HepG2 (cell line): ENCODE data around the gene BTBD19. TPM values are rescaled to one million over a fixed set of nuclear protein-coding genes. Genes with fewer than 3 reads are reported as not detected.

ENCODE experiments used
- DNMT1 ChIP-seq: sonication (generic); formaldehyde crosslinking; IDR thresholded peaks from 2 replicates; pipeline ENCODE4 v1.5.1; 2020; ENCODE audit warnings: mild to moderate bottlenecking, missing genetic modification reagents
- DNMT3B ChIP-seq: conservative IDR thresholded peaks from 2 replicates; pipeline ENCODE4 v1.6.1; 2016; ENCODE audit warnings: missing biosample characterization, control low read depth
- FOXA3 ChIP-seq: IDR thresholded peaks from 2 replicates; pipeline ENCODE4 v1.6.1; 2016; ENCODE audit warnings: missing genetic modification reagents, missing compliant biosample characterization
- KAT8 ChIP-seq: IDR thresholded peaks from 2 replicates; pipeline ENCODE4 v1.6.1; 2016; ENCODE audit warnings: missing genetic modification reagents, missing compliant biosample characterization
- KDM1A ChIP-seq: IDR thresholded peaks from 2 replicates; pipeline ENCODE4 v1.6.1; 2016; ENCODE audit warnings: missing compliant biosample characterization
- MED1 ChIP-seq: sonication (generic); formaldehyde crosslinking; IDR thresholded peaks from 2 replicates; pipeline ENCODE4 v1.4.0; 2020; ENCODE audit warnings: missing genetic modification reagents
- PHF8 ChIP-seq: sonication (generic); formaldehyde crosslinking; IDR thresholded peaks from 2 replicates; pipeline ENCODE4 v1.5.0; 2020; ENCODE audit warnings: missing genetic modification reagents
- SPEN ChIP-seq: sonication (generic); formaldehyde crosslinking; IDR thresholded peaks from 2 replicates; pipeline ENCODE4 v1.5.1; 2020; ENCODE audit warnings: low read depth, mild to moderate bottlenecking, missing genetic modification reagents
- ZFY ChIP-seq: sonication (generic); formaldehyde crosslinking; IDR thresholded peaks from 2 replicates; pipeline ENCODE4 v1.4.0; 2020; ENCODE audit warnings: missing genetic modification reagents
- ZNF577 ChIP-seq: sonication (generic); formaldehyde crosslinking; IDR thresholded peaks from 2 replicates; pipeline ENCODE4 v1.4.0; 2020; ENCODE audit warnings: mild to moderate bottlenecking, low read depth, missing genetic modification reagents, borderline replicate concordance
- ZNF768 ChIP-seq: sonication (generic); formaldehyde crosslinking; IDR thresholded peaks from 2 replicates; pipeline ENCODE4 v1.4.0; 2020; ENCODE audit warnings: missing genetic modification reagents
- ZNF839 ChIP-seq: sonication (generic); formaldehyde crosslinking; IDR thresholded peaks from 2 replicates; pipeline ENCODE4 v1.4.0; 2020; ENCODE audit warnings: missing genetic modification reagents, mild to moderate bottlenecking, borderline replicate concordance
- ZZZ3 ChIP-seq: sonication (generic); formaldehyde crosslinking; IDR thresholded peaks from 2 replicates; pipeline ENCODE4 v1.4.0; 2020; ENCODE audit warnings: missing genetic modification reagents, mild to moderate bottlenecking, borderline replicate concordance
- polyA plus RNA-seq, 8 experiments: library from polyadenylated mRNA; depleted of rRNA in 3 of 8; stranded (reverse) in 7 of 8; unstranded in 1 of 8; fragments of >200 nt; fragmentation: Illumina TruSeq in 4 of 8; extraction: Trizol in 4 of 8; gene quantifications; 2 replicates each; pipeline versions ENCODE4 v1.2.1 to v1.2.3, GENCODE V29; 2011 to 2016; ENCODE audit warnings: low read depth in 4 of 8, missing spikeins in 1 of 8, mixed read lengths in 1 of 8; ENCODE audit not compliant: insufficient read depth in 1 of 8
- total RNA-seq, 5 experiments: library from RNA; depleted of rRNA; stranded (reverse); fragments of >200 nt; fragmentation: Illumina TruSeq; extraction: Trizol; gene quantifications; 2 replicates each; pipeline ENCODE4 v1.2.3, GENCODE V29; 2016; ENCODE audit warnings: low read depth in 1 of 5
- TF ChIP-seq, protein P1 (sequence below): sonication (generic); formaldehyde crosslinking; IDR thresholded peaks from 2 replicates; pipeline ENCODE4 v1.4.0; 2020; ENCODE audit warnings: mild to moderate bottlenecking, missing genetic modification reagents, borderline replicate concordance
- TF ChIP-seq, protein P2 (sequence below): sonication (generic); formaldehyde crosslinking; IDR thresholded peaks from 2 replicates; pipeline ENCODE4 v1.8.1; 2023; ENCODE audit warnings: missing genetic modification reagents, inconsistent platforms, borderline replicate concordance
- TF ChIP-seq, protein P3 (sequence below), 2 experiments: sonication (generic) in 1 of 2; formaldehyde crosslinking in 1 of 2; IDR thresholded peaks; 2 replicates each; pipeline versions ENCODE4 v1.4.0 to v1.6.1; 2018 to 2020; ENCODE audit warnings: missing genetic modification reagents in 2 of 2, borderline replicate concordance in 1 of 2, low read depth in 1 of 2, mild to moderate bottlenecking in 1 of 2, missing biosample characterization in 1 of 2
- TF ChIP-seq, protein P4 (sequence below): sonication (generic); formaldehyde crosslinking; IDR thresholded peaks from 2 replicates; pipeline ENCODE4; 2020; ENCODE audit warnings: missing genetic modification reagents, mild to moderate bottlenecking, borderline replicate concordance

The BTBD19 gene
- total and polyA plus RNA-seq, 2 of the 13 experiments (the other 11 are each of a cell fraction or from before 2014, with no cell fraction given), result 2.7 to 6.7 TPM

DNA sequence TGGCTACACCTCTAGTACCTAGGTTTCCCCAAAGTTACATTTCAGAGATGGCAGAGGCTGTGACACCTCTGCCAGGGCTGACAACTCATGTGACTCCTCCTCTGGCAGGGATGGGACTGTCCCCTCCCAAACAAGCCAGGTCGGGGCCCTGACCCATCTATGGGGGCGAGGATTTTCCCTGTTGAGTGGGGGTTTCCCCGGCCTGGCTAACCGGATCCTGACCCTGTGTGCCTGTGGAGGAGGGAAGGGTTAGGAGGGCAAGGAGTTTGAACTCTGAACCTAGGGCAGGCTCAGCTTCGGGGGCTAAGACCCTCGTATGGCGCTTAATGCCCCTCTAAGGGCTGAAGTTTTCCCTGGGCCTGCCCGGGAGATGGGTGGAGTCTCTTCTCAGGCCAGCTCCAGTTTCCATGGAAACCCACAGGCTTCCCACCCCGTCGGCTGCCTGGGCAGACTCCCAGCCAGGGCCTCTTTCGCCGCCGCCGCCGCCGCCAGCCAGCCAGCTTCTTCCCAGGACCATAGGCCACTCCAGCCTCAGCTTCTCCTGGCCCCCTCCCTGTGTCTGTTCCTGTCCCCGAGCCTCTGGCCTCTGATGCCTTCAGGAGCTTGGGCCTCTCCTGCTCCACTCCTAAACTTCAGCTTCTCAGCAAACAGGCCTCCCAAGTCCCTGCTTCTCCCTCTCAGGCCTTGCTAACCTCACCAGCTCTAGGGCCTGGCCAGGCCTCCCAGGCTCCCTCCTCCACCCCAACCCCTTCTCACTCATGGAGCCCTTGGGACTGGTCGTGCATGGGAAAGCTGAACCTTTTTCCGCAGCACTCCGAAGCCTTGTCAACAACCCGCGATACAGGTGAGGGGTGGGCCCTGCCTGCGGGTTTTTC is at the start of gene BTBD19 (continued):
- TF ChIP-seq, protein P1, sequence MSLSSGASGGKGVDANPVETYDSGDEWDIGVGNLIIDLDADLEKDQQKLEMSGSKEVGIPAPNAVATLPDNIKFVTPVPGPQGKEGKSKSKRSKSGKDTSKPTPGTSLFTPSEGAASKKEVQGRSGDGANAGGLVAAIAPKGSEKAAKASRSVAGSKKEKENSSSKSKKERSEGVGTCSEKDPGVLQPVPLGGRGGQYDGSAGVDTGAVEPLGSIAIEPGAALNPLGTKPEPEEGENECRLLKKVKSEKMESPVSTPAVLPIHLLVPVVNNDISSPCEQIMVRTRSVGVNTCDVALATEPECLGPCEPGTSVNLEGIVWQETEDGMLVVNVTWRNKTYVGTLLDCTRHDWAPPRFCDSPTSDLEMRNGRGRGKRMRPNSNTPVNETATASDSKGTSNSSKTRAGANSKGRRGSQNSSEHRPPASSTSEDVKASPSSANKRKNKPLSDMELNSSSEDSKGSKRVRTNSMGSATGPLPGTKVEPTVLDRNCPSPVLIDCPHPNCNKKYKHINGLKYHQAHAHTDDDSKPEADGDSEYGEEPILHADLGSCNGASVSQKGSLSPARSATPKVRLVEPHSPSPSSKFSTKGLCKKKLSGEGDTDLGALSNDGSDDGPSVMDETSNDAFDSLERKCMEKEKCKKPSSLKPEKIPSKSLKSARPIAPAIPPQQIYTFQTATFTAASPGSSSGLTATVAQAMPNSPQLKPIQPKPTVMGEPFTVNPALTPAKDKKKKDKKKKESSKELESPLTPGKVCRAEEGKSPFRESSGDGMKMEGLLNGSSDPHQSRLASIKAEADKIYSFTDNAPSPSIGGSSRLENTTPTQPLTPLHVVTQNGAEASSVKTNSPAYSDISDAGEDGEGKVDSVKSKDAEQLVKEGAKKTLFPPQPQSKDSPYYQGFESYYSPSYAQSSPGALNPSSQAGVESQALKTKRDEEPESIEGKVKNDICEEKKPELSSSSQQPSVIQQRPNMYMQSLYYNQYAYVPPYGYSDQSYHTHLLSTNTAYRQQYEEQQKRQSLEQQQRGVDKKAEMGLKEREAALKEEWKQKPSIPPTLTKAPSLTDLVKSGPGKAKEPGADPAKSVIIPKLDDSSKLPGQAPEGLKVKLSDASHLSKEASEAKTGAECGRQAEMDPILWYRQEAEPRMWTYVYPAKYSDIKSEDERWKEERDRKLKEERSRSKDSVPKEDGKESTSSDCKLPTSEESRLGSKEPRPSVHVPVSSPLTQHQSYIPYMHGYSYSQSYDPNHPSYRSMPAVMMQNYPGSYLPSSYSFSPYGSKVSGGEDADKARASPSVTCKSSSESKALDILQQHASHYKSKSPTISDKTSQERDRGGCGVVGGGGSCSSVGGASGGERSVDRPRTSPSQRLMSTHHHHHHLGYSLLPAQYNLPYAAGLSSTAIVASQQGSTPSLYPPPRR (CRISPR knock-in tag), result no peak
- peak; percentile 39; the same call in 1 of the 2 replicates for TF ChIP-seq ZNF768 (CRISPR knock-in tag)
- TF ChIP-seq DNMT3B (CRISPR knock-in tag), result no peak
- TF ChIP-seq, protein P2, sequence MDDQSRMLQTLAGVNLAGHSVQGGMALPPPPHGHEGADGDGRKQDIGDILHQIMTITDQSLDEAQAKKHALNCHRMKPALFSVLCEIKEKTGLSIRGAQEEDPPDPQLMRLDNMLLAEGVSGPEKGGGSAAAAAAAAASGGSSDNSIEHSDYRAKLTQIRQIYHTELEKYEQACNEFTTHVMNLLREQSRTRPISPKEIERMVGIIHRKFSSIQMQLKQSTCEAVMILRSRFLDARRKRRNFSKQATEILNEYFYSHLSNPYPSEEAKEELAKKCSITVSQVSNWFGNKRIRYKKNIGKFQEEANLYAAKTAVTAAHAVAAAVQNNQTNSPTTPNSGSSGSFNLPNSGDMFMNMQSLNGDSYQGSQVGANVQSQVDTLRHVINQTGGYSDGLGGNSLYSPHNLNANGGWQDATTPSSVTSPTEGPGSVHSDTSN (CRISPR knock-in tag), result 0 out of 2 replicates have a peak, but pooled peaks have one; percentile 25
- TF ChIP-seq DNMT1 (CRISPR knock-in tag), result no peak
- TF ChIP-seq FOXA3 (CRISPR knock-in tag), result peak; percentile 5; the same call in 1 of the 2 replicates
- no peak for TF ChIP-seq ZNF577
- no peak for TF ChIP-seq KDM1A (CRISPR knock-in tag)
- TF ChIP-seq, protein P3, sequence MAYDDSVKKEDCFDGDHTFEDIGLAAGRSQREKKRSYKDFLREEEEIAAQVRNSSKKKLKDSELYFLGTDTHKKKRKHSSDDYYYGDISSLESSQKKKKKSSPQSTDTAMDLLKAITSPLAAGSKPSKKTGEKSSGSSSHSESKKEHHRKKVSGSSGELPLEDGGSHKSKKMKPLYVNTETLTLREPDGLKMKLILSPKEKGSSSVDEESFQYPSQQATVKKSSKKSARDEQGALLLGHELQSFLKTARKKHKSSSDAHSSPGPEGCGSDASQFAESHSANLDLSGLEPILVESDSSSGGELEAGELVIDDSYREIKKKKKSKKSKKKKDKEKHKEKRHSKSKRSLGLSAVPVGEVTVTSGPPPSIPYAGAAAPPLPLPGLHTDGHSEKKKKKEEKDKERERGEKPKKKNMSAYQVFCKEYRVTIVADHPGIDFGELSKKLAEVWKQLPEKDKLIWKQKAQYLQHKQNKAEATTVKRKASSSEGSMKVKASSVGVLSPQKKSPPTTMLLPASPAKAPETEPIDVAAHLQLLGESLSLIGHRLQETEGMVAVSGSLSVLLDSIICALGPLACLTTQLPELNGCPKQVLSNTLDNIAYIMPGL (CRISPR knock-in tag; IDR thresholded peaks at IDR 0.05; ENCODE audit: borderline replicate concordance in 1 of 2, low read depth in 1 of 2), result peak in 1 of 2 experiments; percentile 16; a peak in 1 of 4 replicates
- TF ChIP-seq ZZZ3 (CRISPR knock-in tag), result 0 out of 2 replicates have a peak, but pooled peaks have one; percentile 6
- no peak; the same call in 1 of the 2 replicates for TF ChIP-seq SPEN (CRISPR knock-in tag)
- TF ChIP-seq ZNF839, result no peak
- TF ChIP-seq ZFY (CRISPR knock-in tag), result peak; percentile 34
- peak; percentile 46 for TF ChIP-seq PHF8
- peak; percentile 63 for TF ChIP-seq MED1 (CRISPR knock-in tag)
- TF ChIP-seq, protein P4, sequence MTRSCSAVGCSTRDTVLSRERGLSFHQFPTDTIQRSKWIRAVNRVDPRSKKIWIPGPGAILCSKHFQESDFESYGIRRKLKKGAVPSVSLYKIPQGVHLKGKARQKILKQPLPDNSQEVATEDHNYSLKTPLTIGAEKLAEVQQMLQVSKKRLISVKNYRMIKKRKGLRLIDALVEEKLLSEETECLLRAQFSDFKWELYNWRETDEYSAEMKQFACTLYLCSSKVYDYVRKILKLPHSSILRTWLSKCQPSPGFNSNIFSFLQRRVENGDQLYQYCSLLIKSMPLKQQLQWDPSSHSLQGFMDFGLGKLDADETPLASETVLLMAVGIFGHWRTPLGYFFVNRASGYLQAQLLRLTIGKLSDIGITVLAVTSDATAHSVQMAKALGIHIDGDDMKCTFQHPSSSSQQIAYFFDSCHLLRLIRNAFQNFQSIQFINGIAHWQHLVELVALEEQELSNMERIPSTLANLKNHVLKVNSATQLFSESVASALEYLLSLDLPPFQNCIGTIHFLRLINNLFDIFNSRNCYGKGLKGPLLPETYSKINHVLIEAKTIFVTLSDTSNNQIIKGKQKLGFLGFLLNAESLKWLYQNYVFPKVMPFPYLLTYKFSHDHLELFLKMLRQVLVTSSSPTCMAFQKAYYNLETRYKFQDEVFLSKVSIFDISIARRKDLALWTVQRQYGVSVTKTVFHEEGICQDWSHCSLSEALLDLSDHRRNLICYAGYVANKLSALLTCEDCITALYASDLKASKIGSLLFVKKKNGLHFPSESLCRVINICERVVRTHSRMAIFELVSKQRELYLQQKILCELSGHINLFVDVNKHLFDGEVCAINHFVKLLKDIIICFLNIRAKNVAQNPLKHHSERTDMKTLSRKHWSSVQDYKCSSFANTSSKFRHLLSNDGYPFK (CRISPR knock-in tag), result peak; percentile 98
- 0 out of 2 replicates have a peak, but pooled peaks have one; percentile 16 for TF ChIP-seq KAT8 (CRISPR knock-in tag)
